HL-60 (cell line): ENCODE data around the gene KSR1.

Source experiments
- DNase-seq, 2 experiments: peaks; one replicate each; pipeline ENCODE4 v3.0.0-alpha.2; 2010 to 2020; ENCODE audit warnings: low read depth in 1 of 2, low spot score in 1 of 2
- H3K27ac ChIP-seq: fragments of 250-450 bp; sonication (Bioruptor Pico); replicated peaks from 2 replicates; pipeline ENCODE4 v1.5.1; 2020; ENCODE audit warnings: mild to moderate bottlenecking, moderate library complexity
- H3K27me3 ChIP-seq: fragments of 250-450 bp; sonication (Bioruptor Pico); 2 replicates; pipeline ENCODE4 v1.5.1; 2021; ENCODE audit warnings: mild to moderate bottlenecking, moderate library complexity; ENCODE audit not compliant: insufficient read depth, poor library complexity, severe bottlenecking
- H3K4me3 ChIP-seq: replicated peaks from 2 replicates; pipeline ENCODE4 v1.5.1; 2011; ENCODE audit warnings: mild to moderate bottlenecking, control low read depth, low read length; ENCODE audit not compliant: insufficient read depth
- CTCF ChIP-seq: IDR thresholded peaks from one replicate; pipeline ENCODE4 v1.5.1; 2011; ENCODE audit warnings: low read length, control low read depth, inconsistent platforms; ENCODE audit not compliant: insufficient read depth
- GABPA ChIP-seq: IDR thresholded peaks from 2 replicates; pipeline ENCODE4 v1.6.1; 2012; ENCODE audit warnings: low read depth
- POLR2AphosphoS5 ChIP-seq: IDR thresholded peaks from 2 replicates; pipeline ENCODE4 v1.6.1; 2012; ENCODE audit warnings: low read depth
- REST ChIP-seq: IDR thresholded peaks from 2 replicates; pipeline ENCODE4 v1.6.1; 2012; ENCODE audit warnings: low read depth; ENCODE audit not compliant: insufficient replicate concordance
- SPI1 ChIP-seq: IDR thresholded peaks from 2 replicates; pipeline ENCODE4 v1.6.1; 2012; ENCODE audit warnings: low read depth, mild to moderate bottlenecking, borderline replicate concordance

KSR1 gene

GRCh38 chr17:27568811-27569210, 112.6 kb downstream of the KSR1 start:
- TF ChIP-seq SPI1, result no peak
- TF ChIP-seq GABPA, result no peak
- no peak for TF ChIP-seq POLR2AphosphoS5
- no peak for TF ChIP-seq REST
- TF ChIP-seq CTCF, result no peak
- no peaks in the 10 kb centered on the region for H3K27me3 ChIP-seq
- H3K27ac ChIP-seq, result no peak overlapping the region
- no peak overlapping the region for H3K4me3 ChIP-seq
- no peak for DNase-seq

- TF ChIP-seq SPI1, result no peak
- peak; percentile 43 for TF ChIP-seq CTCF
- H3K27me3 ChIP-seq, result no peaks in the 10 kb centered on the region
- H3K4me3 ChIP-seq, result no peak overlapping the region
- H3K27ac ChIP-seq, result peak overlapping the region; percentile 53
- peak; percentile 49 to 62 for DNase-seq
Measured at GRCh38 chr17:27569257-27569722, 113.0 kb downstream of the KSR1 start.

- peak overlapping the region; percentile 53 for H3K27ac ChIP-seq
- no peaks in the 10 kb centered on the region for H3K27me3 ChIP-seq
- TF ChIP-seq POLR2AphosphoS5 (peak; percentile 62; the same call in 1 of the 2 replicates), SPI1 (no peak)
- no peak overlapping the region for H3K4me3 ChIP-seq
- DNase-seq, result peak in 1 of 2 experiments; percentile 47
Measured at GRCh38 chr17:27569884-27570577, 113.8 kb downstream of the KSR1 start.

- H3K4me3 ChIP-seq, result no peak overlapping the region
- no peak for DNase-seq
- no peaks in the 10 kb centered on the region for H3K27me3 ChIP-seq
- H3K27ac ChIP-seq, result no peak overlapping the region; the same call in 1 of the 2 replicates
- TF ChIP-seq SPI1, result no peak
- TF ChIP-seq POLR2AphosphoS5, result no peak
Measured at GRCh38 chr17:27570578-27570914, 114.3 kb downstream of the KSR1 start.

- TF ChIP-seq GABPA (no peak), SPI1 (no peak), REST (no peak), POLR2AphosphoS5 (no peak), CTCF (no peak)
- no peak overlapping the region for H3K27ac ChIP-seq
- DNase-seq, result no peak
- H3K27me3 ChIP-seq, result no peaks in the 10 kb centered on the region
- no peak overlapping the region for H3K4me3 ChIP-seq
Measured at GRCh38 chr17:27571563-27572352, 115.5 kb downstream of the KSR1 start.
